Activated T-cell treated with anti-CD3 and anti-CD28 coated beads, Interleukin-2, amount 50 U/mL, for 48 hours (primary cell): ENCODE results near the gene HELZ2.

Source experiments
- DNase-seq, 2 experiments: peaks; one replicate each; pipeline ENCODE4 v3.0.0-alpha.2; 2020

HELZ2 gene

GRCh38 chr20:63597651-63598478 is 23.8 kb upstream of the HELZ2 start:
- DNase-seq: no peak

GRCh38 chr20:63596423-63596822 is 22.4 kb upstream of the HELZ2 start:
- DNase-seq: no peak

GRCh38 chr20:63595416-63596127 is 21.5 kb upstream of the HELZ2 start:
- no peak for DNase-seq

GRCh38 chr20:63594043-63594561 is 20.1 kb upstream of the HELZ2 start:
- DNase-seq: no peak

- no peak for DNase-seq
These were observed 18.6 kb upstream of the HELZ2 start for GRCh38 chr20:63592661-63593060.

- no peak for DNase-seq
These were observed 17.8 kb upstream of the HELZ2 start for GRCh38 chr20:63591786-63592355.

GRCh38 chr20:63591147-63591533 is 17.1 kb upstream of the HELZ2 start:
- no peak for DNase-seq

- no peak for DNase-seq
These were observed 16.4 kb upstream of the HELZ2 start for GRCh38 chr20:63590218-63591146.

GRCh38 chr20:63589261-63590217 is 15.5 kb upstream of the HELZ2 start:
- no peak for DNase-seq

GRCh38 chr20:63588641-63589041 is 14.6 kb upstream of the HELZ2 start:
- DNase-seq: no peak

GRCh38 chr20:63587776-63588591 is 13.9 kb upstream of the HELZ2 start:
- no peak for DNase-seq

- no peak for DNase-seq
These were observed 13.2 kb upstream of the HELZ2 start for GRCh38 chr20:63587256-63587655.

- DNase-seq: no peak
These were observed 12.8 kb upstream of the HELZ2 start for GRCh38 chr20:63586797-63587196.

GRCh38 chr20:63585616-63586565 is 11.9 kb upstream of the HELZ2 start:
- no peak for DNase-seq

- DNase-seq: no peak
These were observed 8.5 kb upstream of the HELZ2 start for GRCh38 chr20:63582382-63583063.

GRCh38 chr20:63580796-63581461 is 6.9 kb upstream of the HELZ2 start:
- peak; percentile 67 to 72 for DNase-seq

- no peak for DNase-seq
These were observed 5.1 kb upstream of the HELZ2 start for GRCh38 chr20:63579017-63579694.
